GM13977 (cell line): ENCODE results near the gene UCN2.

ENCODE experiments used
- DNase-seq: peaks from one replicate; pipeline ENCODE4 v3.0.0; 2012; ENCODE audit warnings: low spot score
- CTCF ChIP-seq: IDR thresholded peaks from 2 replicates; pipeline ENCODE4 v1.5.1; 2012; ENCODE audit warnings: mild to moderate bottlenecking, control low read depth; ENCODE audit not compliant: insufficient read depth; ENCODE audit errors: extremely low read depth, missing control alignments
- in situ Hi-C: fragments of 300-500 bp; cut with MboI; formaldehyde crosslinking; loops from one replicate; pipeline ENCODE4 v1.12.0; 2022; ENCODE audit warnings: low sequenced_read_pairs, low pct_unique_long_range_greater_than_20kb, mixed read lengths, inconsistent platforms; ENCODE audit not compliant: unreplicated experiment

Gene UCN2

GRCh38 chr3:48516571-48516970, 47.0 kb downstream of the UCN2 start:
- in situ Hi-C loops: no loop called here
- no peak for DNase-seq
- TF ChIP-seq CTCF: no peak

- TF ChIP-seq CTCF: no peak
- peak; percentile 30 for DNase-seq
- in situ Hi-C loops: no loop called here
Measured at GRCh38 chr3:48514431-48515227, 49.0 kb downstream of the UCN2 start.
